ENCODE results near the gene SPRN.

The SPRN gene

DNA sequence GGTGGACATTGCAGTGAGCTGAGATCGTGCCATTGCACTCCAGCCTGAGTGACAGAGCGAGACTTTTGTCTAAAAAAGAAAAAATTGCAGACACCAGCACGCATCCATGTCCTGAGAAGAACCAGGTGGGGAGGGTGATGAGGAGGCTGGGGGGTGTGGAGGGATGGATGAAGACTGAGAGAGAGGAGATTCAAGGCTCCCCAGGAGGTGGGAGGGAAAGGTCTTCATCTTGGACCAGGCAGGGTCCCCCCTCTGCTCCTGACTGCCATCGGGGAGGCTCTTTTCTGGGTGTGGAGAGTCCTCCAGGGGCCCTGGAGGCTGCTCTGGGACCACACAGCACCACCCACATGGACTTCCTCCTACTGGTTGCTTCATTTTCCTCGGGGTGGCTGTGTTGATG, 30.8 kb upstream of the SPRN start:
- DNase-seq (ENCODE audit: low read depth in 1 of 2, low spot score in 1 of 2): peak in 1 of 2 experiments; percentile 21
- Histone ChIP-seq H3K4me3 (replicated peaks; ENCODE audit: insufficient read depth, low read length) (no peak overlapping the region), H3K27me3 (ENCODE audit: insufficient read depth, poor library complexity, severe bottlenecking) (no peaks in the 10 kb centered on the region), H3K27ac (replicated peaks) (no peak overlapping the region)
- TF ChIP-seq, protein P1, sequence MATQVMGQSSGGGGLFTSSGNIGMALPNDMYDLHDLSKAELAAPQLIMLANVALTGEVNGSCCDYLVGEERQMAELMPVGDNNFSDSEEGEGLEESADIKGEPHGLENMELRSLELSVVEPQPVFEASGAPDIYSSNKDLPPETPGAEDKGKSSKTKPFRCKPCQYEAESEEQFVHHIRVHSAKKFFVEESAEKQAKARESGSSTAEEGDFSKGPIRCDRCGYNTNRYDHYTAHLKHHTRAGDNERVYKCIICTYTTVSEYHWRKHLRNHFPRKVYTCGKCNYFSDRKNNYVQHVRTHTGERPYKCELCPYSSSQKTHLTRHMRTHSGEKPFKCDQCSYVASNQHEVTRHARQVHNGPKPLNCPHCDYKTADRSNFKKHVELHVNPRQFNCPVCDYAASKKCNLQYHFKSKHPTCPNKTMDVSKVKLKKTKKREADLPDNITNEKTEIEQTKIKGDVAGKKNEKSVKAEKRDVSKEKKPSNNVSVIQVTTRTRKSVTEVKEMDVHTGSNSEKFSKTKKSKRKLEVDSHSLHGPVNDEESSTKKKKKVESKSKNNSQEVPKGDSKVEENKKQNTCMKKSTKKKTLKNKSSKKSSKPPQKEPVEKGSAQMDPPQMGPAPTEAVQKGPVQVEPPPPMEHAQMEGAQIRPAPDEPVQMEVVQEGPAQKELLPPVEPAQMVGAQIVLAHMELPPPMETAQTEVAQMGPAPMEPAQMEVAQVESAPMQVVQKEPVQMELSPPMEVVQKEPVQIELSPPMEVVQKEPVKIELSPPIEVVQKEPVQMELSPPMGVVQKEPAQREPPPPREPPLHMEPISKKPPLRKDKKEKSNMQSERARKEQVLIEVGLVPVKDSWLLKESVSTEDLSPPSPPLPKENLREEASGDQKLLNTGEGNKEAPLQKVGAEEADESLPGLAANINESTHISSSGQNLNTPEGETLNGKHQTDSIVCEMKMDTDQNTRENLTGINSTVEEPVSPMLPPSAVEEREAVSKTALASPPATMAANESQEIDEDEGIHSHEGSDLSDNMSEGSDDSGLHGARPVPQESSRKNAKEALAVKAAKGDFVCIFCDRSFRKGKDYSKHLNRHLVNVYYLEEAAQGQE (IDR thresholded peaks at IDR 0.05; ENCODE audit: insufficient replicate concordance, low read depth): no peak
- TF ChIP-seq GABPA (IDR thresholded peaks at IDR 0.05; ENCODE audit: low read depth) (no peak), SPI1 (IDR thresholded peaks at IDR 0.05; ENCODE audit: borderline replicate concordance, low read depth) (peak; percentile 10; the same call in 1 of the 2 replicates), POLR2AphosphoS5 (IDR thresholded peaks at IDR 0.05; ENCODE audit: low read depth) (no peak)
- TF ChIP-seq, protein P2, sequence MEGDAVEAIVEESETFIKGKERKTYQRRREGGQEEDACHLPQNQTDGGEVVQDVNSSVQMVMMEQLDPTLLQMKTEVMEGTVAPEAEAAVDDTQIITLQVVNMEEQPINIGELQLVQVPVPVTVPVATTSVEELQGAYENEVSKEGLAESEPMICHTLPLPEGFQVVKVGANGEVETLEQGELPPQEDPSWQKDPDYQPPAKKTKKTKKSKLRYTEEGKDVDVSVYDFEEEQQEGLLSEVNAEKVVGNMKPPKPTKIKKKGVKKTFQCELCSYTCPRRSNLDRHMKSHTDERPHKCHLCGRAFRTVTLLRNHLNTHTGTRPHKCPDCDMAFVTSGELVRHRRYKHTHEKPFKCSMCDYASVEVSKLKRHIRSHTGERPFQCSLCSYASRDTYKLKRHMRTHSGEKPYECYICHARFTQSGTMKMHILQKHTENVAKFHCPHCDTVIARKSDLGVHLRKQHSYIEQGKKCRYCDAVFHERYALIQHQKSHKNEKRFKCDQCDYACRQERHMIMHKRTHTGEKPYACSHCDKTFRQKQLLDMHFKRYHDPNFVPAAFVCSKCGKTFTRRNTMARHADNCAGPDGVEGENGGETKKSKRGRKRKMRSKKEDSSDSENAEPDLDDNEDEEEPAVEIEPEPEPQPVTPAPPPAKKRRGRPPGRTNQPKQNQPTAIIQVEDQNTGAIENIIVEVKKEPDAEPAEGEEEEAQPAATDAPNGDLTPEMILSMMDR (IDR thresholded peaks at IDR 0.05; ENCODE audit: insufficient read depth, low read length): no peak

DNA sequence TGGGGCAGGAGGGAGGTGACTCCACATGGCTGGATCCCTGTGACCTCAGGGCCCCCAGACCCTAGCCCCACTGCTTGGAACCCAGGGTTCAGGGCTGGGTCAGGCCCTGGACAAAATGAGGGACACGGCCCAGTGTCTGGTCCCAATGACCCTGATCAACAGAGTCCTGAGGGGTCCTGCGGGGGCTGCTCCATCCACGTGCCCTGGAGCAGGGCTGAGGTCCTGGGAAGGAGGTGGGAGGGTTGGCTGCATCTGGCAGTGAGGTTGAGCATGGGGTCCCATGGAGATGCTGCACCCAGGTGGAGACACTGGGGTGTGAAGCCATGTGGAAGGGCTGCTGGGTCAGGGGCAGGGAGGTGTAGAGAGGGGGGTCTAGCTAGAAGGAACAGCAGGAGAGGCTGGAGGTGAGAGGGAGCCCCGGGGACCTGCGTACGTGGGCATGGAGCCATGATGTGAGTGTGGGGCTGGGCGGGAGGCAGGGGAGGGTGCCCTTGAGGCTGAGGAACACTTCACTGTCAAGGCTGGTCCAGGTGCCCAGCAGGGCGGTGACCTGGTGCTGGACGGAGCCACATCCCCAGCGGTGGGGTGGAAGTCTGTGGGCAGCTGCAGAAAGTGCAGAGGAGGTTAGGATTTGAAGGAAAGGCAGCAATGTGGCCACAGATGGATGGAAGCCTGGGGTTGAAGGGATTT, 29.9 kb upstream of the SPRN start:
- H3K4me3 ChIP-seq (replicated peaks; ENCODE audit: insufficient read depth, low read length): no peak overlapping the region
- TF ChIP-seq, protein P1 (IDR thresholded peaks at IDR 0.05; ENCODE audit: insufficient replicate concordance, low read depth): no peak
- TF ChIP-seq GABPA (IDR thresholded peaks at IDR 0.05; ENCODE audit: low read depth): no peak
- TF ChIP-seq POLR2AphosphoS5 (IDR thresholded peaks at IDR 0.05; ENCODE audit: low read depth): no peak
- TF ChIP-seq SPI1 (IDR thresholded peaks at IDR 0.05; ENCODE audit: borderline replicate concordance, low read depth): no peak
- TF ChIP-seq, protein P2 (IDR thresholded peaks at IDR 0.05; ENCODE audit: insufficient read depth, low read length): no peak
- no peaks in the 10 kb centered on the region for H3K27me3 ChIP-seq (ENCODE audit: insufficient read depth, poor library complexity, severe bottlenecking)
- DNase-seq (ENCODE audit: low read depth in 1 of 2, low spot score in 1 of 2): no peak
- H3K27ac ChIP-seq (replicated peaks): no peak overlapping the region

DNA sequence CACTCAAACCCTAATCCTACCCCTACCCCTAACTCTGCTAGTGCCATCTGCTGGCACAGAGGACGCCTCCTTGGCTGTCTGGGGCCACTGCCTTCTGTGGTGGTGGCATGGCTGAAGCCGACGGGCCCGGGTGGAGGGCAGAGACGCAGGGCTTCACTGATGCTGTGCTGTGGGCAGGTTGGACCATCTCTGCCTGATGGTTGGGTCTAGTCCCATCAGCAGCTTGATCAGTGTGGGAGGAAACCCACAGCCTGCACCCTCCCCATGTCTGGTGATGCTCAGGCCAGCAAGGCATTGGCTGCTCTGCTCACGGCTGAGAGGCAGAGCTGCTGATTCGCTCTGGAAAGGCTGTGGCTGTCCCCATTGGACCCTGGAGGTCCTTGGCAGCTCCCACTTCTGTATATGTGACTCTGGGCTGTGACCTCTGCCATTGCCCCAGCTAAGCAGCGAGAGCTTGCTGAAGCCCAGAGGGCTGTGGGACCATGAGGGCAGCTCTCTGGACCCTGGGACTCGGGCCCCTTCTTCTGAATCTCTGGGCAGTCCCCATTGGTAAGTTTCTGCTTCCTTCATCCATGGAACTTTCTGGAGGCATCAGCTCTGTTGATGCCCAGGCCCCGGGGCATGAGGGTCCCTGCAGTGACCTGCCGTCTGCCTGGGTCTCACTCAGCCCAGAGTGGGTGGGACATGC, 29.2 kb upstream of the SPRN start, which contains the start of gene SCART1:
TSS of gene SCART1 (plus strand) at position 430 of the 688 bp plus-strand sequence. CDS start at position 483, 53 bp downstream.
- no peak for TF ChIP-seq SPI1 (IDR thresholded peaks at IDR 0.05; ENCODE audit: borderline replicate concordance, low read depth)
- TF ChIP-seq GABPA (IDR thresholded peaks at IDR 0.05; ENCODE audit: low read depth): no peak
- TF ChIP-seq POLR2AphosphoS5 (IDR thresholded peaks at IDR 0.05; ENCODE audit: low read depth): no peak
- TF ChIP-seq, protein P1 (IDR thresholded peaks at IDR 0.05; ENCODE audit: insufficient replicate concordance, low read depth): no peak
- DNase-seq (ENCODE audit: low read depth in 1 of 2, low spot score in 1 of 2): no peak
- H3K27ac ChIP-seq (replicated peaks): no peak within 1 kb of the TSS

More for the DNA sequence above, 29.2 kb upstream of the SPRN start, which contains the start of gene SCART1:
- H3K27me3 ChIP-seq (ENCODE audit: insufficient read depth, poor library complexity, severe bottlenecking): no peaks in the 10 kb centered on the region
- no peak within 1 kb of the TSS for H3K4me3 ChIP-seq (replicated peaks; ENCODE audit: insufficient read depth, low read length)
